IPS-NIHi7 (cell line): ENCODE results near the gene AP1S3.
"Not testable (repeated sequence)": the region's sequence is repeated elsewhere in the genome, so short reads cannot be mapped to it uniquely, and the experiment has no call there.

Experiments used
- DNase-seq: peaks from one replicate; pipeline ENCODE4 v3.0.0; 2012; ENCODE audit warnings: mixed read lengths; ENCODE audit errors: extremely low spot score

AP1S3 gene

DNA sequence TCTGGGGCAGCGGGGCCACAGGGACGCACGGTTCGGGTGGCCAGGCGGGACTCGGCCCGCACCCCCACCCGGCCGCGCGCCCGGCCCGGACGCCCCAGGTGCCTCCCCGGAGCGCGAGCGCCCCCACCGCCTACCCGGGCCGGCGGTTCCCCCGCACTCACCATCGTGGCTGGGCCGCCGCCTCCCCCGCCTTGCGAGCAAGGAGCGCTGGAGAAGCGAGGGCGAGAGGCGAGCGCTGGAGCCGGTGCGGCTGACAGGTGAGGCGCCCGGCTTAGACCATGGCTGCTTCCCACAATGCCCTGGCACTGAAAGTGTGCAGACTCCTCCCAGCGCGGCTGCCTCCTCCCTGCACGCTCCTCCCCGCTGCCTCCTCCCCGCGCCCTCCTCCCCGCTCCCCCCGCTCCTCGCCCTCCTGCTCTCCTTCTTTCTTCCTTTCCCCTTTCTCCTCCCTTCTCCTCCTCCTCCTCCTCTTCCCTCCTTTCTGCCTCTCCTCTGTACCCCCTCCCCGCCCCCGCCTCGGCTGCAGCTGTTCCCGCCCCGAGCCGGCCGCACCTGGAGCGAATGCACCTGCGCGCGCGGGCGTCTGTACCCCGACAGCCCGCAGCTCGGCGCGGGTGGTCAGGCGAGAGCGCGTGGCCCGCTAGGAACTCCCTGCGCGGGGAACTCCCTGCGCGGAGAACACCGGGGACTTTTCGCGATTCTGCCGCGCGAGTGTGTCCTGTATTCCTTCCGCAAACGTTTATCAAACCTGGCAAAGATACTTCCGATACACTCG lies at the start of gene AP1S3:
Gene AP1S3 (minus strand): TSS at position 296 of the 775 bp plus-strand sequence. CDS start 132 bp downstream, at position 164.
- DNase-seq: peak; percentile 92

DNA sequence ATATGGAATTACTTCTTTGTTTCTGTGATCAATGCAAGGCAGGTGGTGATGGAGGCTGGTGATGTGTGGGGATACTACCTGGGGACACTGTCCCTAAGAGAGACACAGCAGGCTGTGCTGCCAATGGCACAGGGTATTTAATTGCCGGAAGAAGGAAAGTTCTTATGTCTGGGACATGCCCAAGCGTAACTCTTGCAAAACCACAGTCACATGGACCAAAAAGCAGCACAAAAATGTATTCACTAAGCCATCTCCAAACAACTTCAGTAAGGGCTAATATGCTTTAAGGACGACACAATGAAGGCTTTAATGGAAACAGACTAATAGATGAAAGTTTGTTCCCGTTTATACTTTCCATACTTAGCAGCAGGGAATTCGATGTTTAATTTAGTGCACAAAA lies 49.7 kb upstream of the AP1S3 start:
- DNase-seq: no peak

DNA sequence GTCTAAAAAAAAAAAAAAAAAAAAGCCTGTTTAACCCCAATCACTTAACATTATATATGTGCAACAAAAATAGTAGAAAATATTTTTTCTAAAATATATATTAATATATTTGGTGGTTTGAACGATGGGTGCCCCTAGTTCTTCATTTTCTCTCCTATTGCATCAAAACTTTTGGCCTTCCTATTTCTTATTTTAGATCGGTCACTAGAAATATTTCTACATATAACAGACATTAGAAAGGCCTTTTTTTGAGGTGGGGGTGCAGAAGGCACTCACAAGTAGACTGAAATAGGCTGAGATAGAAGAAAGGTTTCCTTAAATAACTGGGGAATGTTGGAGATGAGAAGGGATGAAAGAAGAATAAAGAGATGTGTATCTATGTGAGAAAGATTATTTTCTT lies 49.3 kb upstream of the AP1S3 start:
- DNase-seq: no peak

DNA sequence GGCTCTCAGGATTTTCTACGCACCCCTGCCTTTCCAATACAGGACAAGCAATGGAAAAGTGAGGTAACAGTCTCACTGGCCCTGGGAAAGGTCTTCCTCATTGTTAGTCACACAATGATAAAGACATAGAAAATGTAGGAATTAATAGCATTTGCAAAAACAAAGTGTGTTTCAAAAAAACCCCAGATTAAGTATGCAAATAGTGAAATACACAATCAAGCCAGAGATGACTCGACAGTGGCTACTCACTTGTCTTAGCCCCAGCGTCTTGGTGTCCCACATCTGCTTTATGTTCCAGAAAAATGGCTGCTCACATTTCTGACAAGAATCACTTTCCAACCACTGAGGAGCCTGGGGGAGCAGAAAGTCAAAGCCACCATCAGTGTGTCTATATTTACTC lies 47.0 kb upstream of the AP1S3 start:
- no peak for DNase-seq

DNA sequence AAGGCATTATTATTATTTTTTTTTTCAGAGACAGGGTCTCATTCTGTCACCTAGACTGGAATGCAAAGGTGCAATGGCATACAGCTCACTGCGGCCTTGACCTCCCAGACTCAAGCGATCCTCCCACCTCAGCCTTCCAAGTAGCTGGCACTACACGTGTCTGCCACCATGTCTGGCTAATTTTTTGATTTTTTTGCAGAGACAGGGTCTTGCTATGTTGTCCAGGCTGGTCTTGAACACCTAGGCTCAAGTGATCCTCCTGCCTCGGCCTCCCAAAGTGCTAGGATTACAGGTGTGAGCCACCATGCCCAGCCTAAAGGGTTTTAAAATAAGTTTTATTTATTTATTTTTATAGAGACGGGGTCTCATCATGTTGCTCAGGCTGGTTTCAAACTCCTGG lies 45.3 kb upstream of the AP1S3 start:
- DNase-seq: no peak

DNA sequence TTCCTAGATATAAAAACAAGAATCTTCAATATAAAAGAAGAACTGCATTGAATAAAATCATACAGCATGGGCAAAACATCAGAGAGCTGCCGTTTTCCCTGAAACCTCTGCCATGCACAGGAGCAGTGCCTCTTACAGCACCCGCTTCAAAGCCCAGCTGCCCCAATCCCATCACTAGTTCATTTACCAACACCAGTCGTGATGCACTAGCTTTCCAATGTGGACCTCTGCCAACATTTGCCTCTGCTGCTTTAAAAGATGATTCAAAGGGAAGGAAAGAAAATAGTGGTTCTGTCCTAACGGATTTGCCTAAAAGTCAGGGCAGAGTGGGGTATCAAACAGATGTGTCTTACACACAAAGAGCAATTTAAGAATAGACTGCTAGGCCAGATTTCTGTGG lies 43.4 kb upstream of the AP1S3 start:
- no peak for DNase-seq

DNA sequence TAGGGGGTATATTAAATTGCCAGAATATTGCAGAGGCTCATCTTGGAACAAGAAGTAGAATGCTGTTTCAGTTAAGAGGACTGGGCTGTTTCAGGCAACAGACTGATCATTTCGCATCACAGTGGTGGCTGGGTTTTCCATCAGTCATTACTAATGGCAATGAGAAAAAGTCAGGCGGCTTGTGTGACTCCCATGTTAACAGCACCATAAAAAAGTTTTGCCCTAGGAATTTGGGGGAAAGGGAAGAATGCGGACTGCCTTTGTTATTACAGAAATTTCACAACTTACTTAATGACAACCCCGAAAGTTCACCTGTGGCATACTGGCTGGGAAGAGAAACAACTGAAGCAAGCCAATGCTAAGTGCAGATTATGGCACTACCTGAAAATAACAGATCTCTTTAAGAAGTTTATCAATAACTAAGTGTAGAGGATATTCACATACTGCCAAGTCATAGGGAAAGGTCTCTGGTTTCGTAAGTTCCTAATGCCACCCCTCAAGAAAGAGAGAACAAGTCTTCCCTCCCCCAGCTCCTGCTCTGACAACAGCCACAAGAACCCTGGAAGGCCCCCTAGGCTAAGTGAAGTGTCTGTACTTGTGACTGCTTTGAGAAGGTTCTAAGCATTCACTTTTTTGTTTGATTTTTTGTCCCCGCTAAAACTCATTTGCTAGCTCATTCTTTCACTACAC lies 40.5 kb upstream of the AP1S3 start:
- no peak for DNase-seq

DNA sequence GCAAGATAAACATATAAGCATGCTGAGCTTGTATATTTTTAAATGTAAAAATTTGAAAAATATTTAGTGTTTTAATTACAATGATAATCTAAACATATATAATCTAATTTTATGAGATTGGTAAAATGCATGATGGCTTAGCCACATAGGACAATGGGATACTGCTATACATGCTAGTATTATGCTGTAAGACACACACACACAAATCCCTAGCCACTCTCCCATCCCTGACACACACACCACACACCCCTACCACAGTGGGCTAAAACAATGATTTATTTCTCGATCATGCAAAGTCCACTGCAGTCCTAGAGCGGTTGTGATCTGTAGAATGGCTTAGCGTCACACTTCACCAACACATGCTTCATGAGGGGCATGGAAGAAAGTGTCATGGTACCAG lies 36.3 kb upstream of the AP1S3 start:
- DNase-seq: no peak

DNA sequence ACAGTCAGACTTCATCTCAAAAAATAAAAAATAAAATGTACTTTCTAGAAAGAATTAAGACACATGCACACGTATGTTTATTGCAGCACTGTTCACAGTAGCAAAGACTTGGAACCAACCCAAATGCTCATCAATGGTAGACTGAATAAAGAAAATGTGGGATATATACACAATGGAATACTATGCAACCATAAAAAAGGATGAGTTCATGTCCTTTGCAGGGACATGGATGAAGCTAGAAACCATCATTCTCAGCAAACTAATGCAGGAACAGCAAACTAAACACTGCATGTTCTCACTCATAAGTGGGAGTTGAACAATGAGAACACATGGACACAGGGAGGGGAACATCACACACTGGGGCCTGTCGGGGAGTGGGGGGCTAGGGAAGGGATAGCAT lies 35.4 kb upstream of the AP1S3 start:
- not testable (repeated sequence) for DNase-seq

DNA sequence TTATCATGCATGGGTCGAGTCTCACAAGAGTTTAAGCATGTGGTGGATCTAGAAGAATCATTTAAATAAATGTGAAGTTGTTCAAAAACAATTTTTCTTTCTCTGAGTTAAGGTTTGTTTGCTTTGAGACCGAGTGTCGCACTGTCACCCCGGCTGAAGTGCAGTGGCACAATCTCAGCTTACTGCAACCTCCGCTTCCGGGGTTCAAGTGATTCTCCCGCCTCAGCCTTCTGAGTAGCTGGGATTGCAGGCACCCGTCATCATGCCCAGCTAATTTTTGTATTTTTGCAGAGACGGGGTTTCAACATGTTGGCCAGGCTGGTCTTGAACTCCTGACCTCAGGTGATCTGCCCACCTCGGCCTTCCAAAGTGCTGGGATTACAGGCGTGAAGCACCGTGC lies 34.3 kb upstream of the AP1S3 start:
- not testable (repeated sequence) for DNase-seq

DNA sequence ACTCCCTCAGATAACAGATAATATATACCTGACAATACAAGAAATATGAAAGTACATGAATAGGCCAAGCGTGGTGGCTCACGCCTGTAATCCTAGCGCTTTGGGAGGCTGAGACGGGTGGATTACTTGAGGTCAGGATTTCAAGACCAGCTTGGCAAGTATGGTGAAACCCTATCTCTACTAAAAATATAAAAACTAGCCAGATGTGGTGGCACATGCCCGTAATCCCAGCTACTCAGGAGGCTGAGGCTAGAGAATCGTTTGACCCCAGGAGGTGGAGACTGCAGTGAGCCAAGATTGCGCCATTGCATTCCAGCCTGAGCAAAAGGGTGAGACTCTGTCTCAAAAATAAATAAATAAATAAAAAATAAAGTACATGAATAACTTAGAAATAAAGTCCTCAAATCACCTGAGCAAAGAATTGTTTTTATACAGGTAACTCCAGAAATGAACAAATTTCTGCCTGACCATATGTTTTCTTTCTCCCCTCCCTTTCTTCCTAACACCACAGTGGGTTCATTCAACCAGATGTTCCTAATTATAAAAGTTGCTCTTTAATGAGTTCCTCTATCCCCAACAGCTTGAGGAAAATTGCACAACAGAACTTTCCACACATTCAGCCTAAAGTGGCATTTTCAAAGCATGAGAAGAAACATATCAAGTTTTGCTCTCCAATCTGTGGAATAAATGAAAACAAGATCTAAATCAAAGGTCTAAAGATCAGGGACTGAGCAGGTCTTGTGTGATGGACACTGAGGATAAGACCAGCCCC lies 33.6 kb upstream of the AP1S3 start:
- no peak for DNase-seq

DNA sequence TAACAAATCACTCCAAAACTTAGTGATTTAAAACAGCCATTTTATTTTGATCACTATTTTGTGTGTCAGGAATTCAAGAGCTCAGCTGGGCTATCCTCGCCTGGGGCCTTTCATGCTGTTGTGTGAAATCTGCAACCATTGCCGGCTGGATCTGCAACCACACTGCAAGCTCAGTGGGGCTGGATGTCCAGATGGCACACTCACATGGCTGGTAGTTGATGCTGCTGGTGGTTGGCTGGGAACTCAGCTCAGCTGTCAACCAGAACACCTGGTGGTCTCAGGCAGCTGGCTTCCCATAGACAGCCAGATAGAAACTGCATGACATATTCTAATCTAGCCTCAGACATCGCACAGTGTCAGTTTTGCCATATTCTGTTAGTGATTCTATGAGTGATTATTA lies 30.6 kb upstream of the AP1S3 start:
- DNase-seq: no peak

DNA sequence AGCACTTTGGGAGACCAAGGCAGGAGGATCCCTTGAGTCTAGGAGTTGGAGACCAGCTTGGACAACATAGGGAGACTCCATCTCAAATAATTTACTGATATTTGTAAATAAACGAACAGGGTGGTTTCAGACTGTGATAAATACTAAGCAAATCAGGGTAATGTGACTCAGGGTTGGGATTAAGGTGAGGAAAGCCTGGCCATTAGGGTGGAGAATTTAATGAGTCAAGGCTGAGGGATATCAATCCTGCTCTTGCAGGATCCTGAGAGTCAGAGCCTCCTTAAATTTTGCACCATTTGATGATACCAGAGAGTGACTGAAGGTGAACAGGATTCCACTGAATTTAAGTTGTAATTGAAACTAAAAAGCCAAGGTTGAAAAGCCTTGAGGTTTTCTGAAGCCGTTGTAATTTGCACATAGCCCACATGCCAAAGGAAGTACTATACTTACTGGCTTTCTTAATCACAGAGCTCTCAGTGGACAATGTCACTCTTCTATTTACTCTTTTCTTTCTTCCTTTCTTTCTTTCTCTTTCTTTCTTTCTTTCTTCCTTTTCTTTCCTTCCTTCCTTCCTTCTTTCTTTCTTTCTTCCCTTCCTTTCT lies 28.6 kb upstream of the AP1S3 start:
- no peak for DNase-seq

DNA sequence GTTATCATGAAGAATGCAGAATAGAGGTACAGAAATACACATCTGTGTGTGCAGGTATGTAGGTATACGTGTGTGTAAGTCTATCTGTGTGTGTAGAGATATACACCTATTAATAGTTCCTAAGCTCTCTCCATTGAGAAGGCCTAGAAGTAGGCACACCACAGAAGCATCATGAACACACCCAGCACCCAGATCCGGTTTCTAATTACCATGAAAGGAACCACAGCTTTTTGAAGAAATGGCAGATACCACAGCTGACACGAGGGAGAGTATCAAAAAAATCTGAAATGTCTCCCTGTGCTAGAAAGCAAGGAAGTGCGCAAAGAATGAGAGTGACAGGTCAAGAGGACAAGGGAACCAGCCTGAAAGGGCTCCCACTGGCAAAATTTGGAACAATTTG lies 27.7 kb upstream of the AP1S3 start:
- DNase-seq: no peak

DNA sequence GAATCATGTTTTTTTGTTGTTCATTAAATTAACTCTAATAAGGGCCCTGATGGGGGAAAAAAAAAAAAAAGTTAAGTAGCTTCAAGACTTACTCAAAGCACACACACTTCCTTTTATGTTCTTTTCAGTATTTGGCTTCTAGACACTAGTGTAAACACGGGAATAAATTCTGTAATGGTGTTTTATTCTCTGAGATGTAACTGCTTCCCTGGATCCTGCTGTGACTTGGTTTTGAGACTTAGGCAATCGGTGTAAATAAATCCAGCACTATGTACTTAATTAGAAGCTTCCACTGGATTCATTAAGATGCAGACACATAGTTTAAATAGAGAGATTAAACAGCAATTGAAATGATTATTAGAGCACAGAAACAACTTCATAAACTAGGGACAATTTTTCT lies 26.1 kb upstream of the AP1S3 start:
- DNase-seq: no peak

DNA sequence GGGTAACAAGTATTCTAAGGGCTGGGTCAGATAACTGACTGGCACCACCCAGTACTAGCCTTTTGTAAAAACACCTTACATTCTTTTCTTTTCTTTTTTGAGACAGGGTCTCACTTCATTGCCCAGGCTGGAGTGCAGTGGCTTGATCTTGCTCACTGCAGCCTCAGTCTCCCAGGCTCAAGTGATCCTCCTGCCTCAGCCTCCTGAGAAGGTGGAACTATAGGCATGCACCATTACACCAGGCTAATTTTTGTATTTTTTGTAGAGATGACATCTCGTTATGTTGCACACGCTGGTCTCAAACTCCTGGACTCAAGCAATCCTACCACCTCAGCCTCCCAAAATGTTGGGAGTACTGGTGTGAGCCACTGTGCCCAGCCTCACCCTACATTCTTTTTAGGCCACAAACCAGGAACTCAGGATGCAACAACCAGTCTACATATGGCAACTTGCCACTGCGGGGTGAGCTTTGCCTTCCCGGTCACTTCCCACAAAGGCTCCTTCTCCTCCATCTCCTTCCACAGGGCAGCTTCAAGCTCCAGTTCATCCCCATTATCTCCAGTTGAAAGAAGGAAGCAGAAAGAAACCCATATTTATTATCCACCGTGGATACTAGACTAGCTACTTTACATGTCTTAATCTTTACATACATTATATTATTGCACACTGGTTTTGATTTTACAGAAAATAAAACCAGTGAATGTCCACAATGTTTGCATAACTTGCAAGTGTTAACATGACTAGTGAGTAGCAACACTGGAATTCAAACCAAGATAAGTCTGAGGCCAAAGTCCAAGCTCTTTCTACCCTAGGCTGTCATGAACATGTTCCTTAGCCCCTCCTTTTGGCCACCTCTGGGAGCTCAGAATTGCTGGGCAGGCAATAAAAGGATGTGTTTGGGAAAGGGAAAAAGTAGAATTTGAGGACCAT lies 23.7 kb upstream of the AP1S3 start:
- peak; percentile 28 for DNase-seq

DNA sequence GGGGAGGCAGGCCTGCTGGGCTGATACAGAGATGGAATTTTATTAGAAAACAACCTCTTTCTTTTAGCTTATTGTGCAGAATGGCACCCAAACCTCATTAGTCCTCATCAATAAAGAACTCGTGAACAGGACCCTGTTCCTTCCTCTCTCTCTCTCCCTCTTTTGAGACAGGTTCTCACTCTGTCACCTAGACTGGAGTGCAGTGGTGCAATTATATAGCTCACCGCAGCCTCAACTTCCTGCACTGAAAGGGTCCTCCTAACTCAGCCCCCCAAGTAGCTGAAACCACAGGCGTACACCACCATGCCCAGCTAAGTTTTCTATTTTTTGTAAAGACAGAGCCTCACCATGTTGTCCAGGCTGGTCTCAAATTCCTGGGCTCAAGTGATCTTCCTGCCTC lies 21.7 kb upstream of the AP1S3 start:
- no peak for DNase-seq

DNA sequence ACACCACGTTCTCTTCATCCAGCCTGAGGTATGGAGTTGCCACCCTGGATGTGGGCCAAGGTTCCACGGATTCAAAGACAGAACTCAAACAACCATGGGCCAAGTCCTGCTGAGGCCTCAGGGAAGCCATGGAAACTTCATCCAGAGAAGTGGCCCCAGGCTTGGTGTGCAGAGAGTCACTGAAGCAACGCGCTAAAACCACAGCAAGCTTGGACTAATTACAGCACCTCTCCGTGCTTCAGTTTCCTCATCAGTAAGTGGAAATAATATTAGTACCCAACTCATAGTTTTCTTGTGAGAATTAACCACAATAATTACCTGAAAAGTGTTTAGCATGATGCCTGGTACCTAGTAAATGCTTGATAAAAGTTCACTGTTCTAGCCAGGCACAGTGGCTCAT lies 19.2 kb upstream of the AP1S3 start:
- no peak for DNase-seq

DNA sequence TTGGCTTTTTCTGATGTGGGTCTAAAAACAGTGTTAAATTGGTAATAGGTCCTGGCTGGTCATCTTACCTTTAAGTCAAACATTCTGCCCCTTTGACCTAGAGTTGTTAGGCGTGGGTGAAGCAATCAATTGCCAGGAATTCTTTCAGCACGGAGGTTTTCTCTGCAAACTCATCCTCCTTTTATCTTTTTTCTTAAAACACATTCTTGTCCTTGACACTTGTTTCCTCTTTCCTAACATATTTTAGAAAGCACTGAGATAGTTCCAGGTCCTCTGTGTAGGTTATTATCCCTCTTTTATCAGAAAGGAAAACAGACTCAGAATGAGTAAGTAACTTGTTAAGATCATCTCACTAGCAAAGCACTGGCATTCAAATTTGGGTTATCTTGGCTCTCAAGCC lies 18.6 kb upstream of the AP1S3 start:
- DNase-seq: no peak

DNA sequence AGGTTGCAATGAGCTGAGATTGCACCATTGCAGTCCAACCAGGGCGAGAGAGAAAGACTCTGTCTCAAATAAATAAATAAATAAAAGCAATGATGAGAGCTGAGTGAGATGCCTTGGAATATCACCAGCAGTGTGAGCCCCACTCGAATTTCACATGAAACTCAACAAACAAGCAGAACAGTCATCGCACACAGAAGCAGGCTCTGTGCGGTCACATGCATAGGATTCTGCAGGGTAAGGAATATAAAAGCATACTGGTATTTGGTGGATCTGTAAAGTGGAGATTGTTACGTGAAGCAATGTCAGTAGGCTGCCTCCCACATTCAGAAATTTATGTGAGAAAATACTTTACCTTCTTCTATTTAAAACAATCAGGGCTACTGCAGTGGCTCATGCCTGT lies 18.0 kb upstream of the AP1S3 start:
- no peak for DNase-seq

DNA sequence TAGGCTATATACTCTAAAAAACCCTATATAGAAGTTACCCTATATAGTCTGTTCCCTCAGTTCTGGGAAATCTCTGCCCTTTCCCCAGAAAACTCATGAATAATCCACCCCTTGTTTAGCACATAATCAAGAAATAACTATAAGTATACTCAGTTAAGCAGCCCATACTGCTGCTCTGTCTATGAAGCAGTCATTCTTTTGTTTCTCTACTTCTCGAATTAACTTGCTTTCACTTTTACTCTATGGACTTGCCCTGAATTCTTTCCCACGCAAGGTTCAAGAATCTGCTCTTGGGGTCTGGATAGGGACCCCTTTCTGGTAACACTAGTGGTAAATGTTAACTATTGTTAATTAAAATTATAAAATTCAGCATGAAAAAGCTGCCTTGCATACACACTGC lies 17.4 kb upstream of the AP1S3 start:
- no peak for DNase-seq
